ENCODE measurements around the gene PTPRO.

Gene PTPRO

DNA sequence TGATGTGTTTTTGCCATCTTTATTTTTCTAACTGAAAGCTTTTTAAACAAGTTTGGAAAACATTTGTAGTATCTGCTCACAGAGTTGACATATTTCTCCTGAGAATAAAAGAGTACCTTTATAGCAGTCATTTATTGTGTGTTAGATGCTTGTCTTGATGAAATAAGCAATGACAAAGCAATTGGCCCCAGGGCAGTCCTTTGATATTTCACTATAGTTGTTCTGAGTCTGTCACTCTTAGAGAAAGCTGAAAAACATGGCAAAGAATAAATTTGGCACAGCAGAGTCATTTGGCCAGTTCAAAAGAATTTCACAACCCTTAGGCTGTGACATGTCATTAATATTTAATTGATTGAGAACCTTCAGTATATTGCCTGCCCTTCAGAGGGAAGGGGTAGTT lies 166.2 kb downstream of the PTPRO start:
- Histone ChIP-seq H3K27me3 (ENCODE audit: insufficient read depth, low read depth) (no peaks in the 10 kb centered on the region), H4K20me1 (ENCODE audit: insufficient read depth) (no peaks in the 10 kb centered on the region), H3K4me1 (ENCODE audit: low read depth, poor library complexity, severe bottlenecking) (peaks cover 19% of the 10 kb centered on the region), H3K4me3 (IDR thresholded peaks at IDR 0.05; ENCODE audit: insufficient read depth, low read depth, low read length) (no peak overlapping the region), H2AFZ (ENCODE audit: low read depth) (no peak overlapping the region), H3K9ac (no peak overlapping the region), H3K4me2 (no peak overlapping the region), H3K79me2 (ENCODE audit: insufficient read depth, low read depth) (no peaks in the 10 kb centered on the region), H3K36me3 (ENCODE audit: insufficient read depth) (no peaks in the 10 kb centered on the region), H3K27ac (no peak overlapping the region)
- TF ChIP-seq, protein P1, sequence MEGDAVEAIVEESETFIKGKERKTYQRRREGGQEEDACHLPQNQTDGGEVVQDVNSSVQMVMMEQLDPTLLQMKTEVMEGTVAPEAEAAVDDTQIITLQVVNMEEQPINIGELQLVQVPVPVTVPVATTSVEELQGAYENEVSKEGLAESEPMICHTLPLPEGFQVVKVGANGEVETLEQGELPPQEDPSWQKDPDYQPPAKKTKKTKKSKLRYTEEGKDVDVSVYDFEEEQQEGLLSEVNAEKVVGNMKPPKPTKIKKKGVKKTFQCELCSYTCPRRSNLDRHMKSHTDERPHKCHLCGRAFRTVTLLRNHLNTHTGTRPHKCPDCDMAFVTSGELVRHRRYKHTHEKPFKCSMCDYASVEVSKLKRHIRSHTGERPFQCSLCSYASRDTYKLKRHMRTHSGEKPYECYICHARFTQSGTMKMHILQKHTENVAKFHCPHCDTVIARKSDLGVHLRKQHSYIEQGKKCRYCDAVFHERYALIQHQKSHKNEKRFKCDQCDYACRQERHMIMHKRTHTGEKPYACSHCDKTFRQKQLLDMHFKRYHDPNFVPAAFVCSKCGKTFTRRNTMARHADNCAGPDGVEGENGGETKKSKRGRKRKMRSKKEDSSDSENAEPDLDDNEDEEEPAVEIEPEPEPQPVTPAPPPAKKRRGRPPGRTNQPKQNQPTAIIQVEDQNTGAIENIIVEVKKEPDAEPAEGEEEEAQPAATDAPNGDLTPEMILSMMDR (conservative IDR thresholded peaks at IDR 0.05; ENCODE audit: low read depth, low read length) = no peak

DNA sequence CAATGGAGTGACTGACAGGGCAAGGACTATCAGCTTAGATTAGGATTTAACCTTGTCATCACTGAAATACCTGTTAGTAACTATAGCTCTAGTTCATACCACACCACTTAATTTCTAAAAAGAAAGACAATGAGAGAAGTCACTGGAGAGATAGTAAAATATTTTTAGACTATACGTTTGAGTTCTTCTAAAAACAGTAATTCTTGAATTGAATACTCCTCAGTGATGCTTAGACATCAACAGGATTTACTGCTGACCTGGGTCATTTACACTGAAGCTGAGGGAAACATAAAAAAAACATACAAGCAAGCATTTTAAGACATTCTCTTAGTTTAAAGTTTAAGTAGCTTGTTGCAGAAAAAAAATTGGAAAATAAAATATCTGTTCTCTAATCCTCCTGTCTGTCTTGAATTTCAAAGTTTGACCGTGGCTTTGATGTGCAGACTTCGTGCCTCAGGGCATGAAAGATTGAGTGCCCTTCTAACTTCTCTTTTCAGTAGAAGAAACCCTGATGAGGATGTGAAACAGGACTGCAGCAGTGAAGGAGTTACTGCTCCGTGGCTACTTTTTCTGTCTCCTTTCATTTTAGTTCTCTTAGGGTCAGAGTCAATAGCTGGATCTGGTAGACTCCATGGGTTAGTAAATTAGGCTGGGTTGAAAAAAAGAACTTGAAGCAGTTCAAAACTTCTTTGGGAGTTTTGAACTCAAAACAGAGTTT lies 172.2 kb downstream of the PTPRO start:
- Histone ChIP-seq H3K27me3 (ENCODE audit: insufficient read depth, low read depth) (no peaks in the 10 kb centered on the region), H3K4me2 (no peak overlapping the region), H3K4me1 (ENCODE audit: low read depth, poor library complexity, severe bottlenecking) (no peaks in the 10 kb centered on the region), H4K20me1 (ENCODE audit: insufficient read depth) (no peaks in the 10 kb centered on the region), H2AFZ (ENCODE audit: low read depth) (no peak overlapping the region), H3K36me3 (ENCODE audit: insufficient read depth) (no peaks in the 10 kb centered on the region; the same call in 1 of the 2 replicates), H3K27ac (no peak overlapping the region), H3K4me3 (IDR thresholded peaks at IDR 0.05; ENCODE audit: insufficient read depth, low read depth, low read length) (no peak overlapping the region), H3K9ac (no peak overlapping the region), H3K79me2 (ENCODE audit: insufficient read depth, low read depth) (no peaks in the 10 kb centered on the region)
- TF ChIP-seq, protein P1 (conservative IDR thresholded peaks at IDR 0.05; ENCODE audit: low read depth, low read length) = no peak

DNA sequence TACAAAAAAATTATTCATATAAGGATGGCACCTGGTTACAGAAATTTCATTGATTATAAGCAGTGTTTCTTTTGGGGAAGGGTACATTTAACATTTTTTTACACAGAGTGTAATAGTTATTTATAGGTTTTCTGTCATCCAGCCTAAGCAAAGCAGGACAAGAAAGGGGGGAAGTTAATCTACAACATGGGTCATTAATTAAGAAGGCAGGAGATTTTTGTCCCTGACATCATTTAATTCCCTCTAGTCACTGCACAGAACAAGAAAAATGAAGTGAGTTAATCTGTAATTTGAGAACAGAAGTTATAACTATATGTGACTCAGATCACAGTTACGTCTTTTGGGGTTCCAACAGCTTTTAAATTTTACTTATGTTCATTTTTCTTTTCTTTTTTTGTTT lies 173.4 kb downstream of the PTPRO start:
- H3K36me3 ChIP-seq (ENCODE audit: insufficient read depth) = no peaks in the 10 kb centered on the region; the same call in 1 of the 2 replicates
- no peak overlapping the region for H3K4me2 ChIP-seq
- no peak overlapping the region for H3K27ac ChIP-seq
- no peak overlapping the region for H2AFZ ChIP-seq (ENCODE audit: low read depth)
- no peaks in the 10 kb centered on the region for H3K27me3 ChIP-seq (ENCODE audit: insufficient read depth, low read depth)
- H3K79me2 ChIP-seq (ENCODE audit: insufficient read depth, low read depth) = no peaks in the 10 kb centered on the region
- H4K20me1 ChIP-seq (ENCODE audit: insufficient read depth) = no peaks in the 10 kb centered on the region
- no peak overlapping the region for H3K4me3 ChIP-seq (IDR thresholded peaks at IDR 0.05; ENCODE audit: insufficient read depth, low read depth, low read length)
- no peaks in the 10 kb centered on the region for H3K4me1 ChIP-seq (ENCODE audit: low read depth, poor library complexity, severe bottlenecking)
- no peak overlapping the region for H3K9ac ChIP-seq
- TF ChIP-seq, protein P1 (conservative IDR thresholded peaks at IDR 0.05; ENCODE audit: low read depth, low read length) = no peak

DNA sequence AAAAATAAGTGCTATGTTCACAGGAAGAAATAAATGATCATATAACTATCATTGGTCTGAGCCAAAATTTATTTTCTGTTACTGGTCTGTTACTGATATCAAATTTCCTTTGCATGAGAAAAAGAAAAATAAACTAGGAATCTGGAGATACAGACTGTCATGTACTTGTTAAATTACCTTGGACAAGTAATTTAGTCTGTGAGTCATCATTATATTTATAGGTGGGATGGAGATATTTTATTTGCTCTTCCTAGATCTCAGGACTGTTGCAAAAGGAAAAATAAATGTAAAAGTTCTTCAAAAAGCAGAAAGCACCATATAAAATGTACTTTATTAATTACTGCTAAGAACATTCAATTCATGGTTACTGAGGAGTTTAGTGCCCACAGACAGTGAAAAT lies 174.4 kb downstream of the PTPRO start:
- Histone ChIP-seq H3K4me3 (IDR thresholded peaks at IDR 0.05; ENCODE audit: insufficient read depth, low read depth, low read length) (no peak overlapping the region), H2AFZ (ENCODE audit: low read depth) (no peak overlapping the region), H3K27ac (no peak overlapping the region), H3K4me2 (no peak overlapping the region), H3K36me3 (ENCODE audit: insufficient read depth) (no peaks in the 10 kb centered on the region; the same call in 1 of the 2 replicates), H3K4me1 (ENCODE audit: low read depth, poor library complexity, severe bottlenecking) (no peaks in the 10 kb centered on the region), H3K27me3 (ENCODE audit: insufficient read depth, low read depth) (no peaks in the 10 kb centered on the region), H4K20me1 (ENCODE audit: insufficient read depth) (no peaks in the 10 kb centered on the region), H3K9ac (no peak overlapping the region), H3K79me2 (ENCODE audit: insufficient read depth, low read depth) (no peaks in the 10 kb centered on the region)
- TF ChIP-seq, protein P1 (conservative IDR thresholded peaks at IDR 0.05; ENCODE audit: low read depth, low read length) = no peak
